Upper lobe of left lung (tissue), 6 donors: ENCODE data around the gene ADTRP. TPM values are rescaled to one million over a fixed set of nuclear protein-coding genes. Genes with fewer than 3 reads are reported as not detected.

Source experiments
- ATAC-seq, 2 donors: fragments of 200-7000 bp; cut with Tn5 transposase; one replicate each; pipeline ENCODE4 v1.9.1; 2022; ENCODE audit warnings: mild to moderate bottlenecking in 2 of 2, moderate library complexity in 2 of 2; ENCODE audit not compliant: low FRiP score in 2 of 2
- DNase-seq, 2 donors: peaks; one replicate each; pipeline ENCODE4 v3.0.0-alpha.2; 2019 to 2020
- H3K27ac ChIP-seq, 4 donors: fragments of 200-600 bp; sonication (generic); one replicate each; pipeline ENCODE4 v1.5.1; 2016 to 2019
- H3K27me3 ChIP-seq, 4 donors: fragments of 200-600 bp; sonication (generic); one replicate each; pipeline ENCODE4 v1.5.1; 2017 to 2019
- H3K36me3 ChIP-seq, 4 donors: fragments of 200-600 bp; sonication (generic); one replicate each; pipeline ENCODE4 v1.5.1; 2016 to 2019
- H3K4me1 ChIP-seq, 4 donors: fragments of 200-600 bp; sonication (generic); one replicate each; pipeline ENCODE4 v1.5.1; 2018 to 2019
- H3K4me3 ChIP-seq, 4 donors: fragments of 200-600 bp; sonication (generic); one replicate each; pipeline ENCODE4 v1.5.1; 2017 to 2019; ENCODE audit warnings: mild to moderate bottlenecking in 2 of 4, moderate library complexity in 1 of 4
- H3K9me3 ChIP-seq, 4 donors: fragments of 200-600 bp; sonication (generic); one replicate each; pipeline ENCODE4 v1.5.1; 2018 to 2019
- CTCF ChIP-seq, 6 experiments: fragments of 450-650 bp in 4 of 6; fragments of 200-600 bp in 2 of 6; sonication (generic) in 2 of 6; IDR thresholded peaks; one replicate each; pipeline ENCODE4 v1.5.1; 2016 to 2019; ENCODE audit warnings: antibody characterized with exemption in 6 of 6
- EP300 ChIP-seq, 4 donors: sonication (generic); formaldehyde crosslinking; IDR thresholded peaks; one replicate each; pipeline ENCODE4 v1.5.1; 2017; ENCODE audit warnings: antibody characterized with exemption in 4 of 4, control low read depth in 2 of 4
- POLR2A ChIP-seq, 4 donors: fragments of 450-650 bp; IDR thresholded peaks; one replicate each; pipeline ENCODE4 v1.5.1; 2016 to 2017; ENCODE audit warnings: antibody characterized with exemption in 4 of 4, mild to moderate bottlenecking in 2 of 4
- POLR2AphosphoS5 ChIP-seq, 2 donors: sonication (generic); formaldehyde crosslinking; IDR thresholded peaks; one replicate each; pipeline ENCODE4 v1.5.1; 2017; ENCODE audit warnings: antibody characterized with exemption in 2 of 2
- WGBS, 2 donors: methylation state at CpG; one replicate each; pipeline ENCODE4 v1.1.5; 2017 to 2018; 5-methylcytosine and 5-hydroxymethylcytosine counted together
- total RNA-seq, 6 donors: library from RNA; depleted of rRNA in 4 of 6; stranded (reverse); fragments of >200 nt in 4 of 6; gene quantifications; one replicate each; pipeline versions ENCODE4 v1.1.0 to v1.2.1, GENCODE V29; 2016 to 2021
- donor health status: DM: no; HTN: no; CAD: no; lungs with moderate emphysema.
- donor health status: DM: no; HTN: yes; CAD: no; lungs with severe emphysema.

Gene ADTRP, protein sequence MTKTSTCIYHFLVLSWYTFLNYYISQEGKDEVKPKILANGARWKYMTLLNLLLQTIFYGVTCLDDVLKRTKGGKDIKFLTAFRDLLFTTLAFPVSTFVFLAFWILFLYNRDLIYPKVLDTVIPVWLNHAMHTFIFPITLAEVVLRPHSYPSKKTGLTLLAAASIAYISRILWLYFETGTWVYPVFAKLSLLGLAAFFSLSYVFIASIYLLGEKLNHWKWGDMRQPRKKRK
- 10 to 100 TPM in 4 of 6 donors, 1 to 10 TPM in 2; 3.8 to 21.1 (median 12.8) TPM for total RNA-seq

GRCh38 chr6:11778648-11779328, at the start of gene ADTRP:
Gene ADTRP (minus strand): TSS chr6:11778803. CDS start chr6:11778759, 44 bp downstream.
- H3K4me3 ChIP-seq: no peak within 1 kb of the TSS
- peak in 1 of 4 donors; percentile 10 for TF ChIP-seq EP300 (IDR thresholded peaks at IDR 0.05)
- peak in 1 of 4 donors; percentile 43 for TF ChIP-seq POLR2A (IDR thresholded peaks at IDR 0.05)
- no peak for TF ChIP-seq POLR2AphosphoS5 (IDR thresholded peaks at IDR 0.05)
- TF ChIP-seq CTCF (IDR thresholded peaks at IDR 0.05): no peak
- DNase-seq (peak in 1 of 2 donors; percentile 59), ATAC-seq (peak; percentile 63 to 73)
- WGBS, 2 donors: 60 to 61% methylated on average over 8 of the region's 8 CpGs
- no peaks in the 10 kb centered on the region for H3K36me3 ChIP-seq
- no peaks in the 10 kb centered on the region for H3K9me3 ChIP-seq
- H3K4me1 ChIP-seq: peaks cover 0 to 8% (median 4%) of the 10 kb centered on the region in 4 donors
- H3K27me3 ChIP-seq: no peaks in the 10 kb centered on the region
- H3K27ac ChIP-seq: peak within 1 kb of the TSS in 3 of 4 donors; percentile 19 to 56 (median 24)

DNA sequence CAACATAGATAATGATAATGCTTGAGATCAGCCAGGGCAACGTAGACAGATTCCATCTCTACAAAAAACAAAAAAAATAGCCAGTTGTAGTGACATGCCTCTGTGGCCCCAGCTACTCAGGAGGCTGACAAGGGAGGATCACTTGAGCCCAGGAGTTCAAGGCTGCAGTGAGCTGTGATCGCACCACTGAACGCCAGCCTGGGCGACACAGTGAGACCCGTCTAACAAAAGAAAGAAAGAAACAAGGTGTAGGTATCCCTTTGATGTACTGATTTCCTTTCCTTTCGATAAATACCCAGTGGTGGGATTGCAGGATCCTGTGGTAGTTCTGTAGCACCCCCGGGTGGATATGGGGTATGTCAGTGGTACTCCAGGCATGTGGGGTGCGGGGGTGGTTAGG, 48.2 kb upstream of the ADTRP start:
- no peaks in the 10 kb centered on the region for H3K36me3 ChIP-seq
- no peaks in the 10 kb centered on the region for H3K9me3 ChIP-seq
- H3K27ac ChIP-seq: no peak overlapping the region
- DNase-seq (no peak), ATAC-seq (no peak)
- no peaks in the 10 kb centered on the region for H3K4me1 ChIP-seq
- H3K4me3 ChIP-seq: no peak overlapping the region
- WGBS, 2 donors: 84 to 93% methylated on average over 7 to 8 of the region's 8 CpGs
- TF ChIP-seq EP300 (IDR thresholded peaks at IDR 0.05) (no peak), CTCF (IDR thresholded peaks at IDR 0.05) (no peak)
- H3K27me3 ChIP-seq: no peaks in the 10 kb centered on the region

DNA sequence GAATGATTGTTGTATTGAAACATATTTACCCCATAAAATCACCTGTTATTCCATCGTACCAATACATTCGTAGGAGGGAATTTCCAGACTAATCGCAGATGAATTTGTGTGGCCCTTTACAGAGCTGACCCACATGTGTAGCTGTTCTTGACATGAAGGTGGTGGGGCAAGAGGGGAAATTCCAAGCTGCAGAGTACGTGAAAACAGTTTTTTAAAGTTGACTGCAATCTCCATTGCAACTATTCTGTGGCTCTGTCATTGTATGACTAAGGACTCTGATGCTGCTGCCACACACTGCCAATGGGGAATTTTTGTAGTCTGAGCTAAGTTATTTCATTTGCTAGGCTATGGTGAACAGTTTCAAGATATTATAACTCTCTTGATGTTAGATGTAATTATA, 46.4 kb upstream of the ADTRP start:
- Histone ChIP-seq H3K36me3 (no peaks in the 10 kb centered on the region), H3K27me3 (no peaks in the 10 kb centered on the region), H3K9me3 (no peaks in the 10 kb centered on the region), H3K4me1 (no peaks in the 10 kb centered on the region), H3K27ac (no peak overlapping the region), H3K4me3 (no peak overlapping the region)
- TF ChIP-seq EP300 (IDR thresholded peaks at IDR 0.05): no peak
- TF ChIP-seq CTCF (IDR thresholded peaks at IDR 0.05): no peak
- TF ChIP-seq POLR2A (IDR thresholded peaks at IDR 0.05): no peak
- no peak for TF ChIP-seq POLR2AphosphoS5 (IDR thresholded peaks at IDR 0.05)
- DNase-seq (no peak), ATAC-seq (no peak)
- WGBS, 2 donors: 57 to 64% methylated on average over 4 of the region's 4 CpGs

- DNase-seq: no peak
- WGBS, 2 donors: 33 to 42% methylated on average over 5 of the region's 5 CpGs
- no peak overlapping the region for H3K4me3 ChIP-seq
- no peak overlapping the region for H3K27ac ChIP-seq
- H3K36me3 ChIP-seq: no peaks in the 10 kb centered on the region
- no peak for ATAC-seq
- H3K9me3 ChIP-seq: no peaks in the 10 kb centered on the region
- H3K27me3 ChIP-seq: no peaks in the 10 kb centered on the region
- H3K4me1 ChIP-seq: no peaks in the 10 kb centered on the region
- TF ChIP-seq EP300 (IDR thresholded peaks at IDR 0.05): no peak
- TF ChIP-seq CTCF (IDR thresholded peaks at IDR 0.05): no peak
- TF ChIP-seq POLR2A (IDR thresholded peaks at IDR 0.05): no peak
- no peak for TF ChIP-seq POLR2AphosphoS5 (IDR thresholded peaks at IDR 0.05)
Measured at GRCh38 chr6:11822346-11822745, 43.7 kb upstream of the ADTRP start.
